ENCODE measurements around the gene HCN2. TPM values are rescaled to one million over a fixed set of nuclear protein-coding genes. Genes with fewer than 3 reads are reported as not detected.

The HCN2 gene
- total RNA-seq, 1 donor from 2014 or later, result 5.5 TPM

DNA sequence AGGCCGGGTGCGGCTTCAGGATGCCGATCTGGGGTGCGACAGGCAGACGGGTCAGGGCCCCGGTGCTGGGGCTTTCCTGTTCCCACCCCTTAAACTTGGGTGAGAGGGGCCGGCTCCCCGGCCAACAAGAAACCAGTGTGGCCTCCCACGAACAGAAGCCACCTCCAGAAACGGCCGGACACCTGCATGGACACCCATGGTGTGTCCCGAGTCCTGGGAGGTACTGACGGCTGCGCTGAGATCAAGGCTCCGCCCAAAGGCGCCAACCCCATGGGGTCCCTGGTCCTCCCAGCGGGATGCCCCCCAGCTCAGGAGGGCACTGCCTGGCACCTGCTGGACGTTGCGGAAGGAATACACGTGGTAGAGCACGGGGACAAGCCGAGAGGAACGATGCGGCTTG, 32.1 kb downstream of the HCN2 start:
- H3K36me3 Mint-ChIP-seq (ENCODE audit: low read depth, unreplicated experiment), result peaks cover 8% of the 10 kb centered on the region
- Histone ChIP-seq H3K9me3 (ENCODE audit: insufficient read depth, low read depth, low read length) (no peaks in the 10 kb centered on the region), H3K4me3 (ENCODE audit: insufficient read depth, low read depth, low read length) (no peak overlapping the region), H3K27me3 (ENCODE audit: insufficient read depth, low read length) (no peaks in the 10 kb centered on the region), H3K4me1 (ENCODE audit: insufficient read depth, low read length) (peaks cover 19% of the 10 kb centered on the region), H3K4me2 (ENCODE audit: low read length) (no peak overlapping the region), H3K79me2 (ENCODE audit: insufficient read depth, low read length) (no peaks in the 10 kb centered on the region), H3K36me3 (ENCODE audit: insufficient read depth, low read length) (no peaks in the 10 kb centered on the region), H3K9ac (ENCODE audit: low read length) (no peak overlapping the region), H2AFZ (ENCODE audit: low read depth, low read length) (no peak overlapping the region), H4K20me1 (ENCODE audit: insufficient read depth, low read length) (peaks cover 5% of the 10 kb centered on the region), H3K27ac (ENCODE audit: low read depth, low read length) (no peak overlapping the region)
- peaks cover 8% of the 10 kb centered on the region for H3K4me1 Mint-ChIP-seq (ENCODE audit: low read depth, unreplicated experiment)
- DNase-seq (ENCODE audit: low read depth), result no peak
- FAIRE-seq, result no peak
- no peak overlapping the region for H3K4me3 Mint-ChIP-seq (ENCODE audit: unreplicated experiment)
- TF ChIP-seq EZH2 (IDR thresholded peaks at IDR 0.05; ENCODE audit: insufficient read depth, low read length), result no peak
- TF ChIP-seq, protein P1, sequence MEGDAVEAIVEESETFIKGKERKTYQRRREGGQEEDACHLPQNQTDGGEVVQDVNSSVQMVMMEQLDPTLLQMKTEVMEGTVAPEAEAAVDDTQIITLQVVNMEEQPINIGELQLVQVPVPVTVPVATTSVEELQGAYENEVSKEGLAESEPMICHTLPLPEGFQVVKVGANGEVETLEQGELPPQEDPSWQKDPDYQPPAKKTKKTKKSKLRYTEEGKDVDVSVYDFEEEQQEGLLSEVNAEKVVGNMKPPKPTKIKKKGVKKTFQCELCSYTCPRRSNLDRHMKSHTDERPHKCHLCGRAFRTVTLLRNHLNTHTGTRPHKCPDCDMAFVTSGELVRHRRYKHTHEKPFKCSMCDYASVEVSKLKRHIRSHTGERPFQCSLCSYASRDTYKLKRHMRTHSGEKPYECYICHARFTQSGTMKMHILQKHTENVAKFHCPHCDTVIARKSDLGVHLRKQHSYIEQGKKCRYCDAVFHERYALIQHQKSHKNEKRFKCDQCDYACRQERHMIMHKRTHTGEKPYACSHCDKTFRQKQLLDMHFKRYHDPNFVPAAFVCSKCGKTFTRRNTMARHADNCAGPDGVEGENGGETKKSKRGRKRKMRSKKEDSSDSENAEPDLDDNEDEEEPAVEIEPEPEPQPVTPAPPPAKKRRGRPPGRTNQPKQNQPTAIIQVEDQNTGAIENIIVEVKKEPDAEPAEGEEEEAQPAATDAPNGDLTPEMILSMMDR (IDR thresholded peaks at IDR 0.05; ENCODE audit: insufficient read depth, low read depth, low read length), result no peak
- no peaks in the 10 kb centered on the region for H3K9me3 Mint-ChIP-seq (ENCODE audit: unreplicated experiment)
- no peaks in the 10 kb centered on the region for H3K27me3 Mint-ChIP-seq (ENCODE audit: low read depth, unreplicated experiment)
- peak overlapping the region; percentile 41 for H3K27ac Mint-ChIP-seq (ENCODE audit: unreplicated experiment)

DNA sequence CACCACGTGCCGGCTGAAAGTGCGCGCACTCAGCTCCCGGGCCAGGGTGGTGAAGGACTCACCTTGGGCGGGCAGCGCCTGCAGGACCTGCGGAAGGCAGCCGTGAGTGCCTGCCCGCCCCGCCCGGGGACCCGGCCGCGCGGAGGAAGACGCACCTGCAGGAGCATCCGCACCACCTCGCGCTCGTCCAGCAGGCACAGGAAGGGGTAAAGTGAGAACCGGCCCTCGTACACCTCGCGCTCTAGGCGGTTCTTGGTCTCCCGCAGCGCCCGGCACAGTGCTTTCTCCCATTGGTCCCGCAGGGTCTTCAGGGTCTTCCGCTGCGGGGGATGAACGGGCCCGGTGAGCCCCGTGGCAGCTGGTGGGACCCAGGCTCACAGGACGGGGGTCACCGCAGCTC, 33.0 kb downstream of the HCN2 start:
- DNase-seq (ENCODE audit: low read depth) (no peak), FAIRE-seq (no peak)
- Histone ChIP-seq H3K27ac (ENCODE audit: low read depth, low read length) (peak overlapping the region; percentile 89), H3K4me3 (ENCODE audit: insufficient read depth, low read depth, low read length) (no peak overlapping the region), H3K4me2 (ENCODE audit: low read length) (no peak overlapping the region), H3K9ac (ENCODE audit: low read length) (no peak overlapping the region), H2AFZ (ENCODE audit: low read depth, low read length) (no peak overlapping the region), H3K4me1 (ENCODE audit: insufficient read depth, low read length) (peaks cover 19% of the 10 kb centered on the region), H3K27me3 (ENCODE audit: insufficient read depth, low read length) (no peaks in the 10 kb centered on the region), H3K79me2 (ENCODE audit: insufficient read depth, low read length) (no peaks in the 10 kb centered on the region), H3K36me3 (ENCODE audit: insufficient read depth, low read length) (no peaks in the 10 kb centered on the region), H3K9me3 (ENCODE audit: insufficient read depth, low read depth, low read length) (no peaks in the 10 kb centered on the region), H4K20me1 (ENCODE audit: insufficient read depth, low read length) (peaks cover 5% of the 10 kb centered on the region)
- Mint-ChIP-seq H3K4me1 (ENCODE audit: low read depth, unreplicated experiment) (peaks cover 8% of the 10 kb centered on the region), H3K4me3 (ENCODE audit: unreplicated experiment) (no peak overlapping the region), H3K36me3 (ENCODE audit: low read depth, unreplicated experiment) (peaks cover 6% of the 10 kb centered on the region), H3K9me3 (ENCODE audit: unreplicated experiment) (no peaks in the 10 kb centered on the region), H3K27me3 (ENCODE audit: low read depth, unreplicated experiment) (no peaks in the 10 kb centered on the region), H3K27ac (ENCODE audit: unreplicated experiment) (no peak overlapping the region)
- no peak for TF ChIP-seq EZH2 (IDR thresholded peaks at IDR 0.05; ENCODE audit: insufficient read depth, low read length)
- TF ChIP-seq, protein P1 (IDR thresholded peaks at IDR 0.05; ENCODE audit: insufficient read depth, low read depth, low read length), result no peak

DNA sequence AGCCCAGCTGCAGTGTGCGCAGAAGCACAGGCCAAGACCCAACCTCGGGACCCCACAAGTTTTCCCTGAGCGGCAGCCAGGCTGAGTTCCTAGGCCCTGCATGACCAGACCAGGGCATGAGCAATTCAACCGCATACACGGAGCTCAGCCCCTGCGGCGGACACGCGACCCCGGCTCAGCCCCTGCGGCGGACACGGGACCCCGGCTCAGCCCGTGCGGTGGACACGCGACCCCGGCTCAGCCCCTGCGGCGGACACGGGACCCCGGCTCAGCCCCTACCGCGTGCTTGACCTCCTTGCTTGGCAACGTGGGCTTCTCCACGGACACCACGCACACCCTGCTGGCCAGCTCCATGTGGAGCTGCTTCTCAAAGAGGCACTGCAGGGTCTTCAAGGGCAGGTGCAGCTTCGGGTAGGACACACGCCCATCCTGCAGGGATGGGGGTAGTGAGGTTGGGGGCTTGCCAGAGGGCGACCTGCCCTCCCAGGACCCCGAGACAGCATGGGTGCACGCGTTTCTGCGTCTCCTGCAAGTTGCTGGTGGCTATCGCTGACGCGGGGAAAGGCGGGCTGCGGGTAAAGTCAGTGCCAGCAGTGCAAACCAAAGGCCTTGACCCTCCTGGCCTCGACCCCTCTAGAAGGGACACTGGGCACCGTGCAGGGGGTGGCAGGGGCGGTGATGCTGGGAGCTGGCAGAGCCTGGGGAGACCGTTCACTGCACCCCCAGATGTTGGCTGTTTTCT, 33.7 kb downstream of the HCN2 start:
- Histone ChIP-seq H2AFZ (ENCODE audit: low read depth, low read length) (no peak overlapping the region), H3K27me3 (ENCODE audit: insufficient read depth, low read length) (no peaks in the 10 kb centered on the region), H3K4me3 (ENCODE audit: insufficient read depth, low read depth, low read length) (no peak overlapping the region), H3K36me3 (ENCODE audit: insufficient read depth, low read length) (no peaks in the 10 kb centered on the region), H3K79me2 (ENCODE audit: insufficient read depth, low read length) (peaks cover 5% of the 10 kb centered on the region), H3K9ac (ENCODE audit: low read length) (peak overlapping the region; percentile 80), H3K4me2 (ENCODE audit: low read length) (peak overlapping the region; percentile 71), H3K27ac (ENCODE audit: low read depth, low read length) (peak overlapping the region; percentile 89), H4K20me1 (ENCODE audit: insufficient read depth, low read length) (peaks cover 5% of the 10 kb centered on the region), H3K4me1 (ENCODE audit: insufficient read depth, low read length) (peaks cover 19% of the 10 kb centered on the region), H3K9me3 (ENCODE audit: insufficient read depth, low read depth, low read length) (no peaks in the 10 kb centered on the region)
- H3K4me3 Mint-ChIP-seq (ENCODE audit: unreplicated experiment), result no peak overlapping the region
- no peak for FAIRE-seq
- no peak for DNase-seq (ENCODE audit: low read depth)
- TF ChIP-seq, protein P1 (IDR thresholded peaks at IDR 0.05; ENCODE audit: insufficient read depth, low read depth, low read length), result no peak
- no peak for TF ChIP-seq EZH2 (IDR thresholded peaks at IDR 0.05; ENCODE audit: insufficient read depth, low read length)
- H3K27me3 Mint-ChIP-seq (ENCODE audit: low read depth, unreplicated experiment), result no peaks in the 10 kb centered on the region
- H3K27ac Mint-ChIP-seq (ENCODE audit: unreplicated experiment), result no peak overlapping the region
- peaks cover 8% of the 10 kb centered on the region for H3K4me1 Mint-ChIP-seq (ENCODE audit: low read depth, unreplicated experiment)
- H3K9me3 Mint-ChIP-seq (ENCODE audit: unreplicated experiment), result no peaks in the 10 kb centered on the region
- H3K36me3 Mint-ChIP-seq (ENCODE audit: low read depth, unreplicated experiment), result peaks cover 6% of the 10 kb centered on the region
